ENCODE data around the gene PRKAA1.
A peak's percentile ranks its signal among the peaks of the same experiment; 100 is the strongest.

Gene PRKAA1

DNA sequence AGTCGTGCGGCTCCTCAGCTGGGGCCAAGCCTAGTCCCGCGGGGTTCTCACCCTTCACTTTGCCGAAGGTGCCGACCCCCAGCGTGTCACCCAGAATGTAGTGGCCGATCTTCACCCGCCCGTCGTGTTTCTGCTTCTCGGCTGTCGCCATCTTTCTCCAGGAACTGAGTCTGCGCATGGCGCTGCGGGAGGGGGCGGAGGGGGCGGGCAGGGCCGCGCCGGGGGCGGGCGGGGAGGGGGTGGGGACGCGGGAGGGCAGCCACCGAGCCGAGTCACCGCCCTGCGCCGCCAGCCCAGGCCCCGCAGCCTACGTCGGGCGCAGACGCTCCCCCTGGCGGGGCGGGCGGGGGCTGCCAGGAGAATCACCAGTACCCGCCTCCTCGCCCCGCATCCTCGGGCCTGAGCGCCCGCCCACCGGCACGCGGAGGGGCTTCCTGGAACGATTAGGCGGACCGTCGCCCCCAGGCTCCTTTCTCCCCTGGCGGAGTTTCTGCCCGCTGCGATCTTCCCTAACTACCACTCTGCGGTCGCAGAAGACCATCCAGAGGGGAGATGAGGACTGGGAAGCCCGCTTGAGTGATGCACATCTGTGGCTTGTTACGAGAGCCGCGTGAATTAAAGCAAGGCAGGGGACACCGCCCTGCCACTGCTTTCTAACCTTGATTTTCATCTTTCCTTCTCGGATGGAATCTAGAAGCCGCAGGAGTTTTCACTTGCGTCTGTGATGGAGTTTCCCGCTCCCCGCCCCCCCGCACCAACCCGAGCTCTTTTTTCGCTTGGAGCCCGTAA lies at the start of gene PRKAA1:
Gene PRKAA1 (minus strand): TSS at position 363 of the 789 bp plus-strand sequence. CDS start 185 bp downstream, at position 178.
- Histone ChIP-seq H3K27ac (ENCODE audit: low read depth, low read length, poor library complexity, severe bottlenecking) (peak within 1 kb of the TSS; percentile 70), H3K4me2 (ENCODE audit: low read length) (peak within 1 kb of the TSS; percentile 99), H3K4me3 (ENCODE audit: low read depth, low read length, poor library complexity, severe bottlenecking) (peak within 1 kb of the TSS; percentile 99), H3K9me2 (ENCODE audit: low read depth, low read length) (no peaks in the 10 kb centered on the region), H2AFZ (ENCODE audit: low read length) (peak within 1 kb of the TSS; percentile 100), H4K20me1 (ENCODE audit: insufficient read depth, low read length) (no peaks in the 10 kb centered on the region), H3K27me3 (ENCODE audit: insufficient read depth, low read length) (no peaks in the 10 kb centered on the region; the same call in 1 of the 2 replicates), H3K4me1 (ENCODE audit: insufficient read depth, low read length, severe bottlenecking) (peaks cover 29% of the 10 kb centered on the region), H3K9ac (ENCODE audit: low read length) (peak within 1 kb of the TSS; percentile 98), H3K36me3 (ENCODE audit: insufficient read depth, low read length) (peaks cover 8% of the 10 kb centered on the region), H3F3A (ENCODE audit: insufficient read depth, low read length) (0 out of 2 replicates have a peak, but pooled peaks cover 4% of the 10 kb centered on the region), H3K79me2 (ENCODE audit: insufficient read depth, low read length) (peaks cover 39% of the 10 kb centered on the region), H3K9me3 (ENCODE audit: low read length) (no peaks in the 10 kb centered on the region)
- no peak for TF ChIP-seq EZH2 (IDR thresholded peaks at IDR 0.05; ENCODE audit: borderline replicate concordance, low read length)
- TF ChIP-seq, protein P1, sequence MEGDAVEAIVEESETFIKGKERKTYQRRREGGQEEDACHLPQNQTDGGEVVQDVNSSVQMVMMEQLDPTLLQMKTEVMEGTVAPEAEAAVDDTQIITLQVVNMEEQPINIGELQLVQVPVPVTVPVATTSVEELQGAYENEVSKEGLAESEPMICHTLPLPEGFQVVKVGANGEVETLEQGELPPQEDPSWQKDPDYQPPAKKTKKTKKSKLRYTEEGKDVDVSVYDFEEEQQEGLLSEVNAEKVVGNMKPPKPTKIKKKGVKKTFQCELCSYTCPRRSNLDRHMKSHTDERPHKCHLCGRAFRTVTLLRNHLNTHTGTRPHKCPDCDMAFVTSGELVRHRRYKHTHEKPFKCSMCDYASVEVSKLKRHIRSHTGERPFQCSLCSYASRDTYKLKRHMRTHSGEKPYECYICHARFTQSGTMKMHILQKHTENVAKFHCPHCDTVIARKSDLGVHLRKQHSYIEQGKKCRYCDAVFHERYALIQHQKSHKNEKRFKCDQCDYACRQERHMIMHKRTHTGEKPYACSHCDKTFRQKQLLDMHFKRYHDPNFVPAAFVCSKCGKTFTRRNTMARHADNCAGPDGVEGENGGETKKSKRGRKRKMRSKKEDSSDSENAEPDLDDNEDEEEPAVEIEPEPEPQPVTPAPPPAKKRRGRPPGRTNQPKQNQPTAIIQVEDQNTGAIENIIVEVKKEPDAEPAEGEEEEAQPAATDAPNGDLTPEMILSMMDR (IDR thresholded peaks at IDR 0.05; ENCODE audit: low read length), result peak; percentile 22; the same call in 1 of the 2 replicates

DNA sequence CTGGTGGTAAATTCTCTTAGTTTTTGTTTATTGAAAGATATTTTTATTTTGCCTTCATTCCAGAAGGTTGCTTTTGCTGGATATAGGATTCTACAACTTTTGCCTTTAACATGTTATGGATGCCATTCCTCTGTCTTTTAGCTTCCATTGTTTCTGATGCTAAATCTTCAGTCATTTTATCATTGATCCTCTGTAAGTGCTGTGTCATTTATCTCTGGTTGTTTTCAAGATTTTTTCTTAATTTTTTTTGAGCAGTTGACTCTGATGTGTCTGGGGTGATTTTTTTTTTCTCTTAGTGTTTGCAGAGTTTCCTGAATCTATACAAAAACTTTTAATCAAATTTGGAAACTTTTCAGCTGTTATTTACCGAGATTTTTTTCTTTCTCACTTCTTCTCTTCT lies 49.4 kb upstream of the PRKAA1 start:
- H2AFZ ChIP-seq (ENCODE audit: low read length), result no peak overlapping the region
- H3K9me3 ChIP-seq (ENCODE audit: low read length), result no peaks in the 10 kb centered on the region
- no peaks in the 10 kb centered on the region for H3K9me2 ChIP-seq (ENCODE audit: low read depth, low read length)
- H3K27me3 ChIP-seq (ENCODE audit: insufficient read depth, low read length), result no peaks in the 10 kb centered on the region
- no peak overlapping the region for H3K27ac ChIP-seq (ENCODE audit: low read depth, low read length, poor library complexity, severe bottlenecking)
- H3F3A ChIP-seq (ENCODE audit: insufficient read depth, low read length), result no peaks in the 10 kb centered on the region
- no peak overlapping the region for H3K4me3 ChIP-seq (ENCODE audit: low read depth, low read length, poor library complexity, severe bottlenecking)
- H3K9ac ChIP-seq (ENCODE audit: low read length), result no peak overlapping the region
- H3K79me2 ChIP-seq (ENCODE audit: insufficient read depth, low read length), result no peaks in the 10 kb centered on the region
- H4K20me1 ChIP-seq (ENCODE audit: insufficient read depth, low read length), result no peaks in the 10 kb centered on the region
- no peaks in the 10 kb centered on the region for H3K4me1 ChIP-seq (ENCODE audit: insufficient read depth, low read length, severe bottlenecking)
- H3K4me2 ChIP-seq (ENCODE audit: low read length), result no peak overlapping the region
- TF ChIP-seq, protein P1 (IDR thresholded peaks at IDR 0.05; ENCODE audit: low read length), result no peak
- TF ChIP-seq EZH2 (IDR thresholded peaks at IDR 0.05; ENCODE audit: borderline replicate concordance, low read length), result no peak
- no peaks in the 10 kb centered on the region for H3K36me3 ChIP-seq (ENCODE audit: insufficient read depth, low read length)

DNA sequence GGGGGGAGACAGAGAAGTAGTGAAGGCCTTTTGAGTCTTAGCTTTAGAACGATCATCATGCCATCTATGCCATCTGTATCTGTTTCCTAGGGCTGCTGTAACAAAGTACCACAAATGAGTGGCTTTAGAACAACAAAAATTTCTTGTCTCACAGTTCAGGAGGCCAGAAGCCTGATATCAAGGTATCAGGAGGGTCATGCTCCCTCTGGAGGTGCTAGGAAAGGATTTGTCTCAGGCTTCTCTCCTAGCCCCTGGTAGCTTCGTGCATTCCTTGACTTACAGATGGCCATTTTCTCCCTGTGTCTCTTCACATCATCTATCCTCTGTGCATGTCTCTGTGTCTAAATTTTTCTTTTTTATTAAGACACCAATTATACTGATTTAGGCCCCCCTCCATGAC lies 48.2 kb upstream of the PRKAA1 start:
- Histone ChIP-seq H3K79me2 (ENCODE audit: insufficient read depth, low read length) (no peaks in the 10 kb centered on the region), H3K9me2 (ENCODE audit: low read depth, low read length) (no peaks in the 10 kb centered on the region), H3K4me3 (ENCODE audit: low read depth, low read length, poor library complexity, severe bottlenecking) (no peak overlapping the region), H2AFZ (ENCODE audit: low read length) (no peak overlapping the region), H3K27ac (ENCODE audit: low read depth, low read length, poor library complexity, severe bottlenecking) (no peak overlapping the region), H3K9me3 (ENCODE audit: low read length) (no peaks in the 10 kb centered on the region), H3K36me3 (ENCODE audit: insufficient read depth, low read length) (no peaks in the 10 kb centered on the region), H4K20me1 (ENCODE audit: insufficient read depth, low read length) (no peaks in the 10 kb centered on the region), H3K9ac (ENCODE audit: low read length) (no peak overlapping the region), H3K4me2 (ENCODE audit: low read length) (no peak overlapping the region), H3K27me3 (ENCODE audit: insufficient read depth, low read length) (no peaks in the 10 kb centered on the region), H3F3A (ENCODE audit: insufficient read depth, low read length) (no peaks in the 10 kb centered on the region), H3K4me1 (ENCODE audit: insufficient read depth, low read length, severe bottlenecking) (peaks cover 3% of the 10 kb centered on the region)
- no peak for TF ChIP-seq EZH2 (IDR thresholded peaks at IDR 0.05; ENCODE audit: borderline replicate concordance, low read length)
- TF ChIP-seq, protein P1 (IDR thresholded peaks at IDR 0.05; ENCODE audit: low read length), result no peak

All from OCI-LY1 (cell line).